HEK293 (cell line): ENCODE results near the gene CPN1.

Source experiments
- EGR2 ChIP-seq: fragments of 450-650 bp; formaldehyde crosslinking; IDR thresholded peaks from 2 replicates; pipeline ENCODE4 v1.5.1; 2016; ENCODE audit warnings: low read depth, missing biosample characterization, missing genetic modification characterization
- FEZF1 ChIP-seq: fragments of 450-650 bp; formaldehyde crosslinking; IDR thresholded peaks from 2 replicates; pipeline ENCODE4 v1.5.1; 2016; ENCODE audit warnings: missing biosample characterization, missing genetic modification characterization
- KLF16 ChIP-seq: fragments of 450-650 bp; formaldehyde crosslinking; IDR thresholded peaks from 2 replicates; pipeline ENCODE4 v1.5.1; 2017; ENCODE audit warnings: missing biosample characterization, missing genetic modification characterization
- MEIS1 ChIP-seq: sonication (generic); formaldehyde crosslinking; IDR thresholded peaks from 2 replicates; pipeline ENCODE4 v1.8.1; 2022; ENCODE audit warnings: missing genetic modification reagents, mild to moderate bottlenecking, borderline replicate concordance
- MYNN ChIP-seq: fragments of 450-650 bp; formaldehyde crosslinking; IDR thresholded peaks from 2 replicates; pipeline ENCODE4 v1.5.1; 2016; ENCODE audit warnings: missing biosample characterization, missing genetic modification characterization, borderline replicate concordance
- SALL2 ChIP-seq: fragments of 450-650 bp; formaldehyde crosslinking; IDR thresholded peaks from 2 replicates; pipeline ENCODE4 v1.5.0; 2017; ENCODE audit warnings: missing biosample characterization, mild to moderate bottlenecking, missing genetic modification characterization, borderline replicate concordance
- SCRT1 ChIP-seq: fragments of 450-650 bp; formaldehyde crosslinking; IDR thresholded peaks from 2 replicates; pipeline ENCODE4 v1.5.1; 2016; ENCODE audit warnings: missing biosample characterization, missing genetic modification characterization, borderline replicate concordance
- ZBTB17 ChIP-seq: fragments of 450-650 bp; formaldehyde crosslinking; IDR thresholded peaks from 2 replicates; pipeline ENCODE4 v1.5.1; 2016; ENCODE audit warnings: missing biosample characterization, missing genetic modification characterization
- ZBTB21 ChIP-seq: fragments of 450-650 bp; formaldehyde crosslinking; IDR thresholded peaks from 2 replicates; pipeline ENCODE4 v1.5.1; 2017; ENCODE audit warnings: missing biosample characterization, missing genetic modification characterization
- ZNF132 ChIP-seq: fragments of 450-650 bp; formaldehyde crosslinking; IDR thresholded peaks from 2 replicates; pipeline ENCODE4 v1.5.1; 2017; ENCODE audit warnings: missing biosample characterization, missing genetic modification characterization, borderline replicate concordance
- ZNF19 ChIP-seq: fragments of 450-650 bp; formaldehyde crosslinking; IDR thresholded peaks from 2 replicates; pipeline ENCODE4; 2016; ENCODE audit warnings: missing biosample characterization, missing genetic modification characterization, low read depth
- ZNF2 ChIP-seq: fragments of 450-650 bp; formaldehyde crosslinking; IDR thresholded peaks from 2 replicates; pipeline ENCODE4 v1.5.1; 2016; ENCODE audit warnings: missing biosample characterization, missing genetic modification characterization
- ZNF214 ChIP-seq: fragments of 450-650 bp; formaldehyde crosslinking; IDR thresholded peaks from 2 replicates; pipeline ENCODE4 v1.5.1; 2017; ENCODE audit warnings: missing biosample characterization, mild to moderate bottlenecking, missing genetic modification characterization, borderline replicate concordance
- ZNF223 ChIP-seq: fragments of 450-650 bp; formaldehyde crosslinking; IDR thresholded peaks from 2 replicates; pipeline ENCODE4 v1.5.1; 2016; ENCODE audit warnings: missing biosample characterization, missing genetic modification characterization
- ZNF37A ChIP-seq: fragments of 450-650 bp; IDR thresholded peaks from 2 replicates; pipeline ENCODE4 v1.5.1; 2018; ENCODE audit warnings: missing biosample characterization, missing genetic modification characterization
- ZNF510 ChIP-seq: fragments of 450-650 bp; formaldehyde crosslinking; IDR thresholded peaks from 2 replicates; pipeline ENCODE4 v1.5.1; 2018; ENCODE audit warnings: mild to moderate bottlenecking, missing genetic modification characterization, missing biosample characterization; ENCODE audit not compliant: insufficient replicate concordance
- ZNF521 ChIP-seq: fragments of 450-650 bp; formaldehyde crosslinking; IDR thresholded peaks from 2 replicates; pipeline ENCODE4 v1.5.1; 2017; ENCODE audit warnings: missing biosample characterization, mild to moderate bottlenecking, missing genetic modification characterization
- ZNF555 ChIP-seq: fragments of 450-650 bp; formaldehyde crosslinking; conservative IDR thresholded peaks from 2 replicates; pipeline ENCODE4 v1.5.1; 2017; ENCODE audit warnings: missing biosample characterization, mild to moderate bottlenecking, missing genetic modification characterization, inconsistent platforms
- ZNF664 ChIP-seq: fragments of 450-650 bp; formaldehyde crosslinking; IDR thresholded peaks from 2 replicates; pipeline ENCODE4 v1.5.1; 2016; ENCODE audit warnings: missing biosample characterization, missing genetic modification characterization
- ZSCAN30 ChIP-seq: fragments of 450-650 bp; IDR thresholded peaks from 2 replicates; pipeline ENCODE4 v1.5.1; 2018; ENCODE audit warnings: missing biosample characterization, mild to moderate bottlenecking, missing genetic modification characterization, moderate library complexity
- TF ChIP-seq, protein P1 (sequence below): fragments of 450-650 bp; IDR thresholded peaks from 2 replicates; pipeline ENCODE4 v1.5.1; 2018; ENCODE audit warnings: missing biosample characterization, mild to moderate bottlenecking, missing genetic modification characterization
- TF ChIP-seq, protein P2 (sequence below): fragments of 450-650 bp; formaldehyde crosslinking; IDR thresholded peaks from 2 replicates; pipeline ENCODE4 v1.5.1; 2016; ENCODE audit warnings: missing biosample characterization, missing genetic modification characterization
- TF ChIP-seq, protein P3 (sequence below): fragments of 450-650 bp; formaldehyde crosslinking; IDR thresholded peaks from 2 replicates; pipeline ENCODE4 v1.5.1; 2017; ENCODE audit warnings: missing biosample characterization, missing genetic modification characterization
- TF ChIP-seq, protein P4 (sequence below): fragments of 450-650 bp; formaldehyde crosslinking; IDR thresholded peaks from 2 replicates; pipeline ENCODE4 v1.5.1; 2016; ENCODE audit warnings: missing biosample characterization, missing genetic modification characterization
- TF ChIP-seq, protein P5 (sequence below): fragments of 450-650 bp; formaldehyde crosslinking; IDR thresholded peaks from 2 replicates; pipeline ENCODE4 v1.5.1; 2016; ENCODE audit warnings: missing biosample characterization, missing genetic modification characterization
- TF ChIP-seq, protein P6 (sequence below): fragments of 450-650 bp; formaldehyde crosslinking; IDR thresholded peaks from 2 replicates; pipeline ENCODE4 v1.5.1; 2016; ENCODE audit warnings: missing biosample characterization, missing genetic modification characterization, borderline replicate concordance

The CPN1 gene

DNA sequence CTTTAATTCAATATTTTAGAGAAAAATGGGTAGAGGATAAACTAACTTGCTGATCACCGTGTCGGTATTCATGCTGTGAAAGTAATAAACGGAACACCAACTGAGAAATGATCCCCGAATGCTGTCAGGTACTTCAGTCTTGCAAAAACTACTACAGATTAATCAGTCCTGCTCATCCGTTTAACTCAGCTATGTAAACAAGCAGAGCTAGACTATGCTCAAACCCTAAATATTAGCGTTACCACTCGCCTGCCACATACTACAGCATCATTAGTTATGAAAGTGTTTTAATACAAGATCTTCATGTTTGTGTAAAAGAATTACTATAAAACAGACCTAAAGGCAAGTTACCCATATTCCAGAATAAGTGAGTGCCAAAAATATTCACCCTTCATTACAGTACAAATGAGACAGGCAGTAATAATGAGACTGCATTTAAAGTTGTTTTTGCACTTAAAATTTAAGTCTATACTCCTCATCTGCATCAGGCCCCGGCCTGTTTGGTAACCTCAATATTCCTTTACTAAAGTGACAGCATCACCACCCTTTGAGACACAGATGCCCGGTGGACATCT is 72.9 kb downstream of the CPN1 start (continued):
- TF ChIP-seq ZNF664 (tag by site-specific recombination) (no peak), ZNF2 (tag by site-specific recombination) (no peak), ZNF555 (no peak), ZNF223 (tag by site-specific recombination) (no peak), ZSCAN30 (tag by site-specific recombination) (no peak), SALL2 (tag by site-specific recombination) (no peak), ZBTB17 (tag by site-specific recombination) (peak; percentile 86), ZNF19 (tag by site-specific recombination) (no peak), MYNN (tag by site-specific recombination) (no peak), ZNF510 (no peak), KLF16 (no peak), SCRT1 (tag by site-specific recombination) (no peak), MEIS1 (CRISPR knock-in tag) (no peak), ZBTB21 (tag by site-specific recombination) (no peak), ZNF132 (tag by site-specific recombination) (no peak), ZNF37A (no peak), EGR2 (tag by site-specific recombination) (no peak), ZNF521 (tag by site-specific recombination) (no peak), ZNF214 (no peak), FEZF1 (peak; percentile 70; the same call in 1 of the 2 replicates)
- TF ChIP-seq, protein P1, sequence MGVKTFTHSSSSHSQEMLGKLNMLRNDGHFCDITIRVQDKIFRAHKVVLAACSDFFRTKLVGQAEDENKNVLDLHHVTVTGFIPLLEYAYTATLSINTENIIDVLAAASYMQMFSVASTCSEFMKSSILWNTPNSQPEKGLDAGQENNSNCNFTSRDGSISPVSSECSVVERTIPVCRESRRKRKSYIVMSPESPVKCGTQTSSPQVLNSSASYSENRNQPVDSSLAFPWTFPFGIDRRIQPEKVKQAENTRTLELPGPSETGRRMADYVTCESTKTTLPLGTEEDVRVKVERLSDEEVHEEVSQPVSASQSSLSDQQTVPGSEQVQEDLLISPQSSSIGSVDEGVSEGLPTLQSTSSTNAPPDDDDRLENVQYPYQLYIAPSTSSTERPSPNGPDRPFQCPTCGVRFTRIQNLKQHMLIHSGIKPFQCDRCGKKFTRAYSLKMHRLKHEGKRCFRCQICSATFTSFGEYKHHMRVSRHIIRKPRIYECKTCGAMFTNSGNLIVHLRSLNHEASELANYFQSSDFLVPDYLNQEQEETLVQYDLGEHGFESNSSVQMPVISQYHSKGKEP = peak; percentile 43; the same call in 1 of the 2 replicates
- TF ChIP-seq, protein P2, sequence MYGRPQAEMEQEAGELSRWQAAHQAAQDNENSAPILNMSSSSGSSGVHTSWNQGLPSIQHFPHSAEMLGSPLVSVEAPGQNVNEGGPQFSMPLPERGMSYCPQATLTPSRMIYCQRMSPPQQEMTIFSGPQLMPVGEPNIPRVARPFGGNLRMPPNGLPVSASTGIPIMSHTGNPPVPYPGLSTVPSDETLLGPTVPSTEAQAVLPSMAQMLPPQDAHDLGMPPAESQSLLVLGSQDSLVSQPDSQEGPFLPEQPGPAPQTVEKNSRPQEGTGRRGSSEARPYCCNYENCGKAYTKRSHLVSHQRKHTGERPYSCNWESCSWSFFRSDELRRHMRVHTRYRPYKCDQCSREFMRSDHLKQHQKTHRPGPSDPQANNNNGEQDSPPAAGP (tag by site-specific recombination) = no peak
- TF ChIP-seq, protein P3, sequence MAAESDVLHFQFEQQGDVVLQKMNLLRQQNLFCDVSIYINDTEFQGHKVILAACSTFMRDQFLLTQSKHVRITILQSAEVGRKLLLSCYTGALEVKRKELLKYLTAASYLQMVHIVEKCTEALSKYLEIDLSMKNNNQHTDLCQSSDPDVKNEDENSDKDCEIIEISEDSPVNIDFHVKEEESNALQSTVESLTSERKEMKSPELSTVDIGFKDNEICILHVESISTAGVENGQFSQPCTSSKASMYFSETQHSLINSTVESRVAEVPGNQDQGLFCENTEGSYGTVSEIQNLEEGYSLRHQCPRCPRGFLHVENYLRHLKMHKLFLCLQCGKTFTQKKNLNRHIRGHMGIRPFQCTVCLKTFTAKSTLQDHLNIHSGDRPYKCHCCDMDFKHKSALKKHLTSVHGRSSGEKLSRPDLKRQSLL (tag by site-specific recombination) = no peak
- TF ChIP-seq, protein P4, sequence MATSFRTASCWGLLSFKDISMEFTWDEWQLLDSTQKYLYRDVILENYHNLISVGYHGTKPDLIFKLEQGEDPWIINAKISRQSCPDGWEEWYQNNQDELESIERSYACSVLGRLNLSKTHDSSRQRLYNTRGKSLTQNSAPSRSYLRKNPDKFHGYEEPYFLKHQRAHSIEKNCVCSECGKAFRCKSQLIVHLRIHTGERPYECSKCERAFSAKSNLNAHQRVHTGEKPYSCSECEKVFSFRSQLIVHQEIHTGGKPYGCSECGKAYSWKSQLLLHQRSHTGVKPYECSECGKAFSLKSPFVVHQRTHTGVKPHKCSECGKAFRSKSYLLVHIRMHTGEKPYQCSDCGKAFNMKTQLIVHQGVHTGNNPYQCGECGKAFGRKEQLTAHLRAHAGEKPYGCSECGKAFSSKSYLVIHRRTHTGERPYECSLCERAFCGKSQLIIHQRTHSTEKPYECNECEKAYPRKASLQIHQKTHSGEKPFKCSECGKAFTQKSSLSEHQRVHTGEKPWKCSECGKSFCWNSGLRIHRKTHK (tag by site-specific recombination) = no peak
- TF ChIP-seq, protein P5, sequence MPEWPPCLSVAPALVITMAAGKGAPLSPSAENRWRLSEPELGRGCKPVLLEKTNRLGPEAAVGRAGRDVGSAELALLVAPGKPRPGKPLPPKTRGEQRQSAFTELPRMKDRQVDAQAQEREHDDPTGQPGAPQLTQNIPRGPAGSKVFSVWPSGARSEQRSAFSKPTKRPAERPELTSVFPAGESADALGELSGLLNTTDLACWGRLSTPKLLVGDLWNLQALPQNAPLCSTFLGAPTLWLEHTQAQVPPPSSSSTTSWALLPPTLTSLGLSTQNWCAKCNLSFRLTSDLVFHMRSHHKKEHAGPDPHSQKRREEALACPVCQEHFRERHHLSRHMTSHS = no peak
- TF ChIP-seq, protein P6, sequence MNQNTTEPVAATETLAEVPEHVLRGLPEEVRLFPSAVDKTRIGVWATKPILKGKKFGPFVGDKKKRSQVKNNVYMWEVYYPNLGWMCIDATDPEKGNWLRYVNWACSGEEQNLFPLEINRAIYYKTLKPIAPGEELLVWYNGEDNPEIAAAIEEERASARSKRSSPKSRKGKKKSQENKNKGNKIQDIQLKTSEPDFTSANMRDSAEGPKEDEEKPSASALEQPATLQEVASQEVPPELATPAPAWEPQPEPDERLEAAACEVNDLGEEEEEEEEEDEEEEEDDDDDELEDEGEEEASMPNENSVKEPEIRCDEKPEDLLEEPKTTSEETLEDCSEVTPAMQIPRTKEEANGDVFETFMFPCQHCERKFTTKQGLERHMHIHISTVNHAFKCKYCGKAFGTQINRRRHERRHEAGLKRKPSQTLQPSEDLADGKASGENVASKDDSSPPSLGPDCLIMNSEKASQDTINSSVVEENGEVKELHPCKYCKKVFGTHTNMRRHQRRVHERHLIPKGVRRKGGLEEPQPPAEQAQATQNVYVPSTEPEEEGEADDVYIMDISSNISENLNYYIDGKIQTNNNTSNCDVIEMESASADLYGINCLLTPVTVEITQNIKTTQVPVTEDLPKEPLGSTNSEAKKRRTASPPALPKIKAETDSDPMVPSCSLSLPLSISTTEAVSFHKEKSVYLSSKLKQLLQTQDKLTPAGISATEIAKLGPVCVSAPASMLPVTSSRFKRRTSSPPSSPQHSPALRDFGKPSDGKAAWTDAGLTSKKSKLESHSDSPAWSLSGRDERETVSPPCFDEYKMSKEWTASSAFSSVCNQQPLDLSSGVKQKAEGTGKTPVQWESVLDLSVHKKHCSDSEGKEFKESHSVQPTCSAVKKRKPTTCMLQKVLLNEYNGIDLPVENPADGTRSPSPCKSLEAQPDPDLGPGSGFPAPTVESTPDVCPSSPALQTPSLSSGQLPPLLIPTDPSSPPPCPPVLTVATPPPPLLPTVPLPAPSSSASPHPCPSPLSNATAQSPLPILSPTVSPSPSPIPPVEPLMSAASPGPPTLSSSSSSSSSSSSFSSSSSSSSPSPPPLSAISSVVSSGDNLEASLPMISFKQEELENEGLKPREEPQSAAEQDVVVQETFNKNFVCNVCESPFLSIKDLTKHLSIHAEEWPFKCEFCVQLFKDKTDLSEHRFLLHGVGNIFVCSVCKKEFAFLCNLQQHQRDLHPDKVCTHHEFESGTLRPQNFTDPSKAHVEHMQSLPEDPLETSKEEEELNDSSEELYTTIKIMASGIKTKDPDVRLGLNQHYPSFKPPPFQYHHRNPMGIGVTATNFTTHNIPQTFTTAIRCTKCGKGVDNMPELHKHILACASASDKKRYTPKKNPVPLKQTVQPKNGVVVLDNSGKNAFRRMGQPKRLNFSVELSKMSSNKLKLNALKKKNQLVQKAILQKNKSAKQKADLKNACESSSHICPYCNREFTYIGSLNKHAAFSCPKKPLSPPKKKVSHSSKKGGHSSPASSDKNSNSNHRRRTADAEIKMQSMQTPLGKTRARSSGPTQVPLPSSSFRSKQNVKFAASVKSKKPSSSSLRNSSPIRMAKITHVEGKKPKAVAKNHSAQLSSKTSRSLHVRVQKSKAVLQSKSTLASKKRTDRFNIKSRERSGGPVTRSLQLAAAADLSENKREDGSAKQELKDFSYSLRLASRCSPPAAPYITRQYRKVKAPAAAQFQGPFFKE (tag by site-specific recombination) = no peak
